ACC112 (cell line): ENCODE data around the gene THBS2.
A peak's percentile ranks its signal among the peaks of the same experiment; 100 is the strongest.

Experiments
- H2AFZ ChIP-seq: fragments of 200-600 bp; sonication (generic); one replicate; pipeline ENCODE4 v1.6.0; 2017; ENCODE audit warnings: antibody characterized with exemption, low read length; ENCODE audit not compliant: unreplicated experiment
- H3K27ac ChIP-seq: fragments of 200-600 bp; sonication (generic); 2 replicates; pipeline ENCODE4 v1.5.1; 2014; ENCODE audit warnings: low read depth, mild to moderate bottlenecking, antibody characterized with exemption, low read length, moderate library complexity
- H3K27me3 ChIP-seq: fragments of 200-600 bp; sonication (generic); 2 replicates; pipeline ENCODE4 v1.6.1; 2014; ENCODE audit warnings: mild to moderate bottlenecking, antibody characterized with exemption, low read length, moderate library complexity, mixed read lengths; ENCODE audit not compliant: insufficient read depth
- H3K36me3 ChIP-seq: fragments of 200-600 bp; sonication (generic); 2 replicates; pipeline ENCODE4 v1.6.1; 2016; ENCODE audit warnings: mild to moderate bottlenecking, antibody characterized with exemption, low read length, moderate library complexity, mixed read lengths; ENCODE audit not compliant: insufficient read depth
- H3K4me1 ChIP-seq: fragments of 200-600 bp; sonication (generic); one replicate; pipeline ENCODE4 v1.6.1; 2016; ENCODE audit warnings: low read length, mixed read lengths; ENCODE audit not compliant: insufficient read depth, unreplicated experiment, control insufficient read depth
- H3K4me3 ChIP-seq: fragments of 200-600 bp; sonication (generic); 2 replicates; pipeline ENCODE4 v1.5.1; 2014; ENCODE audit warnings: mild to moderate bottlenecking, low read depth, low read length
- H3K79me2 ChIP-seq: fragments of 200-600 bp; sonication (generic); one replicate; pipeline ENCODE4 v1.6.0; 2016; ENCODE audit warnings: low read length; ENCODE audit not compliant: control insufficient read depth, unreplicated experiment, insufficient read depth

Gene THBS2

GRCh38 chr6:169172456-169172855 lies 81.2 kb downstream of the THBS2 start:
- no peaks in the 10 kb centered on the region for H3K36me3 ChIP-seq
- peaks cover 37% of the 10 kb centered on the region for H3K4me1 ChIP-seq
- peak overlapping the region; percentile 55; the same call in 1 of the 2 replicates for H3K4me3 ChIP-seq

GRCh38 chr6:169171951-169172350 lies 81.7 kb downstream of the THBS2 start:
- H3K27ac ChIP-seq, result peak overlapping the region; percentile 100
- peak overlapping the region; percentile 55; the same call in 1 of the 2 replicates for H3K4me3 ChIP-seq
- peaks cover under 1% of the 10 kb centered on the region for H3K79me2 ChIP-seq
- H3K27me3 ChIP-seq, result no peaks in the 10 kb centered on the region
- peaks cover 41% of the 10 kb centered on the region for H3K4me1 ChIP-seq
- H2AFZ ChIP-seq, result peak overlapping the region; percentile 94
- H3K36me3 ChIP-seq, result no peaks in the 10 kb centered on the region

More at GRCh38 chr6:169172456-169172855, 81.2 kb downstream of the THBS2 start:
- Histone ChIP-seq H3K79me2 (no peaks in the 10 kb centered on the region), H3K27ac (peak overlapping the region; percentile 100), H3K27me3 (no peaks in the 10 kb centered on the region), H2AFZ (peak overlapping the region; percentile 94)

GRCh38 chr6:169171016-169171415 lies 82.6 kb downstream of the THBS2 start:
- Histone ChIP-seq H3K4me3 (no peak overlapping the region), H3K36me3 (no peaks in the 10 kb centered on the region), H3K79me2 (peaks cover 2% of the 10 kb centered on the region), H2AFZ (no peak overlapping the region), H3K4me1 (peaks cover 41% of the 10 kb centered on the region), H3K27me3 (no peaks in the 10 kb centered on the region), H3K27ac (peak overlapping the region; percentile 100)

- no peak overlapping the region for H2AFZ ChIP-seq
Measured at GRCh38 chr6:169170583-169170955, 83.1 kb downstream of the THBS2 start.

GRCh38 chr6:169169941-169170582 lies 83.6 kb downstream of the THBS2 start:
- Histone ChIP-seq H3K79me2 (peaks cover 2% of the 10 kb centered on the region), H3K27ac (peak overlapping the region; percentile 100), H3K4me3 (no peak overlapping the region), H2AFZ (no peak overlapping the region), H3K4me1 (peaks cover 41% of the 10 kb centered on the region), H3K36me3 (no peaks in the 10 kb centered on the region), H3K27me3 (no peaks in the 10 kb centered on the region)

More at GRCh38 chr6:169170583-169170955, 83.1 kb downstream of the THBS2 start:
- no peaks in the 10 kb centered on the region for H3K36me3 ChIP-seq
- peaks cover 41% of the 10 kb centered on the region for H3K4me1 ChIP-seq
- peak overlapping the region; percentile 100 for H3K27ac ChIP-seq
- peaks cover 2% of the 10 kb centered on the region for H3K79me2 ChIP-seq
- H3K4me3 ChIP-seq, result no peak overlapping the region
- H3K27me3 ChIP-seq, result no peaks in the 10 kb centered on the region

- Histone ChIP-seq H3K79me2 (peaks cover 2% of the 10 kb centered on the region), H3K4me3 (no peak overlapping the region), H3K36me3 (no peaks in the 10 kb centered on the region), H2AFZ (no peak overlapping the region), H3K27me3 (no peaks in the 10 kb centered on the region), H3K27ac (peak overlapping the region; percentile 93), H3K4me1 (peaks cover 41% of the 10 kb centered on the region)
Measured at GRCh38 chr6:169169375-169169774, 84.3 kb downstream of the THBS2 start.

GRCh38 chr6:169168706-169169105 lies 84.9 kb downstream of the THBS2 start:
- H3K79me2 ChIP-seq, result peaks cover 2% of the 10 kb centered on the region
- H3K4me3 ChIP-seq, result no peak overlapping the region
- H3K27me3 ChIP-seq, result no peaks in the 10 kb centered on the region
- H2AFZ ChIP-seq, result peak overlapping the region; percentile 45
- no peaks in the 10 kb centered on the region for H3K36me3 ChIP-seq
- H3K4me1 ChIP-seq, result peaks cover 41% of the 10 kb centered on the region
- peak overlapping the region; percentile 93 for H3K27ac ChIP-seq

GRCh38 chr6:169168302-169168630 lies 85.4 kb downstream of the THBS2 start:
- Histone ChIP-seq H3K79me2 (peaks cover 2% of the 10 kb centered on the region), H3K27ac (peak overlapping the region; percentile 93), H3K27me3 (no peaks in the 10 kb centered on the region), H3K4me1 (peaks cover 43% of the 10 kb centered on the region), H2AFZ (peak overlapping the region; percentile 45), H3K4me3 (peak overlapping the region; percentile 21; the same call in 1 of the 2 replicates), H3K36me3 (no peaks in the 10 kb centered on the region)

- Histone ChIP-seq H3K4me3 (peak overlapping the region; percentile 40; the same call in 1 of the 2 replicates), H3K36me3 (no peaks in the 10 kb centered on the region), H3K27ac (peak overlapping the region; percentile 93), H3K27me3 (no peaks in the 10 kb centered on the region), H3K4me1 (peaks cover 41% of the 10 kb centered on the region), H2AFZ (peak overlapping the region; percentile 45), H3K79me2 (peaks cover 2% of the 10 kb centered on the region)
Measured at GRCh38 chr6:169167581-169168301, 85.9 kb downstream of the THBS2 start.

GRCh38 chr6:169166896-169167580 lies 86.6 kb downstream of the THBS2 start:
- Histone ChIP-seq H3K4me1 (peaks cover 42% of the 10 kb centered on the region), H3K27me3 (no peaks in the 10 kb centered on the region), H2AFZ (peak overlapping the region; percentile 45), H3K27ac (peak overlapping the region; percentile 93), H3K36me3 (no peaks in the 10 kb centered on the region), H3K4me3 (no peak overlapping the region), H3K79me2 (peaks cover 2% of the 10 kb centered on the region)
